GM19240 (cell line): ENCODE measurements around the gene DND1.
A peak's percentile ranks its signal among the peaks of the same experiment; 100 is the strongest.
"Not testable (repeated sequence)": the region's sequence is repeated elsewhere in the genome, so short reads cannot be mapped to it uniquely, and the experiment has no call there.

Source experiments
- DNase-seq: peaks from one replicate; pipeline ENCODE4 v3.0.0; 2011; ENCODE audit warnings: low spot score; ENCODE audit not compliant: insufficient read length

Gene DND1

DNA sequence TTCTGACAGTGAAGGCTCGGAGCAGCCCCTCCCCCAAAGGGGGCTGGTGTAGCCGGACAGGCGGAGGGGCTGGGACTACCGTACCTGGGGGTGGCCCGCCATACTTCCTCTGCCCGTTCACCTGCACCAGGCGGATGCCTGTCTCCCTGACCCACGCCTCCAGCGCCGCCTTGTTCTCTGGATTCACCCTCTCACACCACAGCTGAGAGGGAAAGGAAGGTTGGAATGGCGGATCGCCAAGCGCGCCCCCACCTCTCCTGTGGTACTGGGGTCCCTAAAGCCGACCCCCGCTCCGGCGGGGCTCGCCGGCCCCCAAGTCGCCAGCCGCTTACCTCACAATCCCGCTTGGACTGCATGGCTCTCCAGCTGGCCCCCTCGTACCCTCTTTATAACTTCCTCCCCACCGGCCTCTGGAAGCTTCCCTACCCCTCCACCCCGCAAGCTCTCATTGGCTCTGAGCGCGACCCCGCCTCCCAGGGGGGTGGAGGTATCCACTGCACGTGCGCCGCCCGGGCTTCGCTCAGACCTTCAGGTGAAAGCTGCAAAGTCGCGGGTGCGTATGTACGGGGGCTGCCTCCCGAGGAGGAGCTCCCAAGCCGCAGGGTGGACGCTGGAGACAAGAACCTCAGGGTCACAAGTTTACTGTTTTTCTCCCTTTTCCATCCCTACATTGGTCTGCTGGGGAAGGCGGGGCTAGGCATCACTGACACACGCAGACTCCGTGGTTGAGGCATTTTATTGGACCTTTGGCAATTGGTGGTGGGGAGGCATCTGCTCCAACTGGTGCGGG lies at the start of gene DND1:
Gene DND1, minus strand, starts transcription at position 390 of the 790 bp plus-strand sequence. Its CDS starts 34 bp downstream, at position 356.
- DNase-seq, result no peak

DNA sequence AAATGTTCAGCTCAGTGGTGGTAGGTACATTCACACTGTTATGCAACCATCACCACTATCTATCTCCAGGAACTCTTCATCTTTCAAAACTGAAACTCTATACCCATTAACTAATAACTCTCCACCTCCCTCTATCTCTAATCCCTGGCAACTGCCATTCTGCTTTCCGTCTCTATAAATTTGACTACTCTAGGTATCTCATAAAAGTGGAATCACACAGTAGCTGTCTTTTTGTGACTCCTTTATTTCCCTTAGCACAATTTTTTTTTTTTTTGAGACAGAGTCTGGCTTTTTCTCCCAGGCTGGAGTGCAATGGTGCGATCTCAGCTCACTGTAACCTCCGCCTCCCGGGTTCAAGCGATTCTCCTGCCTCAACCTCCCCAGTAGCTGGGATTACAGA lies 48.0 kb upstream of the DND1 start:
- DNase-seq, result not testable (repeated sequence)

DNA sequence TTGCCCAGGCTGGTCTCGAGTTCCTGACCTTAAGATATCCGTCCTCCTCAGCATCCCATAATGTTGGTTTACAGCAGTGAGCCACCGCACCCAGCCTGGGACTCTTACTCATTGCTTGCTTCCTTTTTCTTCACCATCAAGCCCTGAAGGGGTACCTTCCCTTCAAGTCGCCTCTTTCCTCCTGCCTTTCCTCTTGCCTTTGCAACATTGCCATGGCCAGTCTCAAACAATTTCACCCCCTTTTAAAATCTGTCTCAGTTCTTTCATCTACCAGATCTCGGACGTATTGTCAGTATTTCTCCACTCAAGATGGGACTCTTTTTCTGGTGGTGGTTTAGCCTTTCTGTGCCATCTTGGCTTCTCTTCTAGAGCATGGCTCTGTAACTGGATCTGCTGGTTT lies 47.4 kb upstream of the DND1 start:
- not testable (repeated sequence) for DNase-seq

DNA sequence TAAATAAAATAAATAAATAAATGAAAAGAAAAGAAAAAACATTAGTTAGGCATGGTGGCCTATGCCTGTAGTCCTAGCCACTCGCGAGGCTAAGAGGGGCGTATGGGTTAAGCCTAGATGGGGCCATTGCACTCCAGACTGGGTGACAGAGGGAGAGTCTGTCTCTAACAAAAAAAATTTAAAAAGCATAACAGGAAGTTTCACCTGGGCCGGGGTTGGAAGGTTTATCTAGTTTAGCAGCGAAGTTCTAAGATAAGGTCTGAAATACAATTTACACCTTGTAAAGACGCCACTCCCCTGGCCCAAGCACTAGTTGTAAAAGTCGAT lies 44.9 kb upstream of the DND1 start:
- DNase-seq, result no peak

DNA sequence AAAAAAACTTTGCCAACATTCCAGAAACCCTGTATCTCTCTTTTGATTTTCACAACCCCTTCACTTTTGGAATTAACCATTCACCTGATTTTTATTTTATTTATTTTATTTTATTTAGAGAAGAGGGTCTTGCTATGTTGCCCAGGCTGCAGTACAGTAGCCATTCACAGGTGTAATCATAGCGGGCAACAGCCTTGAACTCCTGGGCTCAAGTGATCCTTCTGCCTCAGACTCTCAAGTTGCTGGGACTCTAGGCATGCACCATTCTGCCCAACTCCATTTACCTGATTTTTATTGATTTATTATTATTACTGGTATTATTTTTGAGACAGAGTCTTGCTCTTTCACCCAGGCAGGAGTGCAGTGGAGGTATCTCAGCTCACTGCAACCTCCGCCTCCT lies 42.9 kb upstream of the DND1 start:
- not testable (repeated sequence) for DNase-seq

DNA sequence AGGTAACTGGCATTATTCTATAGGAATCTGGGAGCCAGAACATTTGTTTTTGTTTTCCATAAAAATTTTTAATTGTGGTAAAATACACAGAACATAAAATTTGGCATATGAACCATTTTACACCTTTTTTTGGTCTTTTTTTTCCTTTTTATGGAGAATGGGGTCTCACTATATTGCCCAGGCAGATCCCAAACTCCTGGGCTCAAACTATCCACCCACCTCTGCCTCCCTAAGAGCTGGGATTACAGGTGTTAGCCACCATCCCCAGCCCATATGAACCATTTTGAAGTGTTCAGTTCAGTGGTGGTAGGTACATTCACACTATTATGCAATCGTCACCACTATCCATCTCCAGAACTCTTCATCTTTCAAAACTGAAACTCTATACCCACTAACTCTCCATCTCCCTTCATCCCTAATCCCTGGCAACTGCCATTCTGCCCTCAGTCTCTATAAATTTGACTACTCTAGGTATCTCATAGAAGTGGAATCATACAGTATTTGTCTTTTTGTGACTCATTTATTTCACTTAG lies 40.3 kb upstream of the DND1 start:
- DNase-seq, result no peak

DNA sequence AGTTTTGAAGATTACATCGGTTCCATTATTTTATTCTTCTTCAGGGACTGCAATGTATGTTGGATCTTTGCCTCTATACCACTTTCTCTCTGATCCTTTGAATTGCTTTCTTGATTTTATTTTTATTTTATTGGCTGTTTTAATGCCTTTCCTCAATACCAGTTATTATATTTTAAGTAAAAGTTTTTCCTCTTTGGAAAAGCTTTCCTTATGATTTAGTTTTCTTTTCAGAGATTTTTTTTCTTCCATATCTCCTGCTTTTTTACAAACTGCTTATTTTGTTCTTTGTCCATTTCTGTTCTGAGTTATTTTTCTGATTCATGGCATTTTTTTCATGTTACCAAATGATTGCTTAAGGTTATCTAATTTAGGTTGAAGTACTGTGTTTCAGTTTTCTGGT lies 38.4 kb upstream of the DND1 start:
- no peak for DNase-seq

DNA sequence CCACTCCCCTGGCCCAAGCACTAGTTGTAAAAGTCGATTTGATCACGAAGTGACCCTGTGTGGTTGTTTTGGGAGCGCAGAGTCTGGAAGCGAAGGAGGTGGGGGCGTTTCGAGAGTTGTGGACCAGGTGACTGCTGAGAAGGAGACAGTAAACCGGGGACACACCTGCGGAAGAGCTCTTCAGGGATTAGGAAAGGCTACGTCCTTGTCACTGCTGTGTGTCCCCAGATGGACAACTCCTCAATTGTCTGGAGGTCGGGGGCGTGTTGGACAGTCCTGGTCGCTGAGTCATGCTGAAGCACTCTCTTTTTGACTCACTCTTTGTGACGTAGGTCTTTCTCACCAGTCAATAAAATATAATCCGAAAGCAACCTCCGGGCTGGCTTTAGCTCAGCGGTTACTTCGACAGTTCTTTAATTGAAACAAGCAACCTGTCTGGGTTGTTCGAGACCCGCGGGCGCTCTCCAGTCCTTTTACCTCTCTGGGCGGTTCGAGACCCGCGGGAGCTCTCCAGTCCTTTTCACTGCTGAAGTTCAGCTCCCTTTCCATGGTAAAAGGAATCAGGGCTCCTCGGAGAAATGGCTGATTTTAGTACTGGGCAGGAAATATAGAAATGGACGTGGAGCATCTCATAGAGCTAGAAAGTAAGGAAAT lies 37.6 kb upstream of the DND1 start:
- peak; percentile 50 for DNase-seq

DNA sequence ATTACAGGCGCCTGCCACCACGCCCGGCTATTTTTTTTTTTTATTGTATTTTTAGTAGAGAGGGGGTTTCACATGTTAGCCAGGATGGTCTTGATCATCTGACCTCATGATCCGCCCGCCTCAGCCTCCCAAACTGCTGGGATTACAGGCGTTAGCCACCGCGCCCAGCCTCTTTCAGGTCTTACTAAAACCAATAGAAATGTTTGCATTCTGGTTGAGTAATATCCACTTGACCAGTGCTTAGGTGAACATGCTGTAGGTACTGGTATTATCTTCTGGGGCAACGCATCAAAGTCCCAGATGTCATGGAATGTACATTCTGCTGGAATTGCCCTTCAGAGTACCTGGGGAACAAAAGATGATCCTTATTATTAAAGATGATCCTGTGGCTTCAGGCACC lies 35.4 kb upstream of the DND1 start:
- DNase-seq, result not testable (repeated sequence)

DNA sequence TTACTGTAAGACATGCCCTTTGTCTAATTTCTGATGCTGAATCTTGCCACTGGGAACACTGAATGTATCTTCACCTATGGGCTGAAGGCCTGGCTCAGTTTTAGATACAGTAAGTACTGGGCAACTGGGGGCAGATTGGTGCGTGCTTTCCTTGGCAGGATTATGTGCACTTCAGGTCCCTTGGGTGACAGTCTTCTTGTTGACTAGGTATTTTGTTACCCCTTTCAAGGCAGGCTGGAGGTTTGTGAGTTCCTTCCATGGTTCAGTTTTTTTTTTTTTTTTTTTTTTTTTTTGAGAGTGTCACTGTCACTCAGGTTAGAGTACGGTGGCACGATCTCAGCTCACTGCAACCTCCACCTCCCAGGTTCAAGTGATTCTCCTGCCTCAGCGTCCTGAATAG lies 34.4 kb upstream of the DND1 start:
- no peak for DNase-seq

DNA sequence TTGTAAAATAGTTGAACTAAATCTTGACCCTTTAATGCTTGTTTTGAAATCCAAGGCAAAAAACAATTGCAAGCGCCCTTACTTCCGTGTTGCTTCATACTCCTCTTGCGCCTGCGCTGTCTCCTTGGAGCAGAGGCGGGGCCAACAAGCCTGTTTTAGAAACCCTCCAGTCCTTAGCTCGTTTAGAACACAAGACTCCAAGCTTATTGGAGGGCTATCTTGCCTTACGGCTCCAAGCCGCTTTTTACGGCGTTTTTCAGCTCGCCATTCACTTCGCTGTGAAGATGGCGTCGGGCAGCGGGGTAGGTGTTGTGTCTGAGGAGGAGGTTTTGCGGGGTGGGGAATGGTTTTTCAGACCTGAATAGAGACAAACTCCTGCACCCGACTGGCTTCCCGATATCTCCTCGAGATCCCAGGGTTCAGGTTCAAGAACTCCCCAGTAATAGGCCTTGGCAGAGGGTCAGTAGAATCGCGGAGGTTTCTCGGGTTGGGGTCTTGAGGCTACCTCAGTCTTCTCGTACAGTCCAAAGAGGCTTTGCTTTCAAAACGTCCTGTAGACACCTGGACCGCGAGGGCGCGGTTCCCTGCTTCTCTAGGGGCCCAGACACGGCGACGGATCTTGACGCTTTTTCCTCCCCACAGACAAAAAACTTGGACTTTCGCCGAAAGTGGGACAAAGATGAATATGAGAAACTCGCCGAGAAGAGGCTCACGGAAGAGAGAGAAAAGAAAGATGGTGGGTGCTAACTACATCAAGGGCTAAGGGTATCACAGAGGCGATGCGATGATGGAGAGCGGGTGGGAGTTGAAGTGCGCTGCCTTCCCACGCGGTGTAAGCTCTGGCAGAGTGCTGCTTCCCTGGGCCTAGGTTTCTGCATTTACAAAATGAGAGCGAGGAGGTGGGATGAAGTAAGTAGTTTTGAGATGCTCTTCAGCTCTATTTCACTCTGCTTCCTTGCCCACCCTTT lies 27.1 kb upstream of the DND1 start, which contains the start of gene ZMAT2:
Gene ZMAT2, plus strand, starts transcription at position 271 of the 968 bp plus-strand sequence. Its CDS starts 14 bp downstream, at position 285.
- peak; percentile 84 for DNase-seq

DNA sequence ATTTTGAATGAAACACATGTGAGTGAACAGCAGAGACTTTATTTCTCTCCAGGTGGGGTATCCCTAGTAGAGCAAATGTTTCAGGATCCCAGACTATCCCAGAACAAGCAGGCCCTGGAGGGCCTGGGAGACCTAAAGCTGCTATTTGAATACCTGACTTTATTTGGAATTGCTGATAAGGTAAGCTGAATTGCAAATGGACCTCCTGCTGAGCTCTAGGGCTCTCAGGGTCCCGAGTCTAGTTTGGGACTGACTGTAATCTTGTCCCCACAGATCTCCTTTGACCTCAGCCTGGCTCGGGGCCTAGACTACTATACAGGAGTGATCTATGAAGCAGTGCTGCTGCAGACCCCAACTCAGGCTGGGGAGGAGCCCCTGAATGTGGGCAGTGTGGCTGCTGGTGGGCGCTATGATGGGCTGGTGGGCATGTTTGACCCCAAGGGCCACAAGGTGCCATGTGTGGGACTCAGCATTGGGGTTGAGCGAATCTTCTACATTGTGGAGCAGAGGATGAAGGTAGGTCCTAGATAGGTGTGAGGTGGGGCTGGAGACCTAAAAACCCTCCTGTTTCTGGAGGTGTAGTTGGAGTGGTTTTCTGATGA lies 23.6 kb upstream of the DND1 start:
- no peak for DNase-seq

DNA sequence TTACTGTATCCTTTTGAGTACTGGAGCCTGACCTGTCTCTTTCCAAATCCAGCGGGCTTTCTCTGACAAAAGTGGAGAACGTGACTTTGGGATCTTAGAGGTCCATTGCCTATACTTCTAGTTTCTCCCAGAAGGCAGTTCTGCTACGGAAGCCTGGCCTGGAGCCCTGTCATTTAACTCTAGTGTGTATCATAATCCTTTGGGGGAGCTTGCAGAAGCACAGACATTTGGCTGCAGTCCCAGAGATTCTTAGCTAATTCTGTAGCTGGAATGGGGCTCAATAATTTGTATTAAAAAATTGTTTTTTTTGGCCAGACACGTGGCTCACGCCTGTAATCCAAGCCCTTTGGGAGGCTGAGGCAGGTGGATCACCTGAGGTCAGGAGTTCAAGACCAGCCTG lies 20.9 kb upstream of the DND1 start:
- no peak for DNase-seq

DNA sequence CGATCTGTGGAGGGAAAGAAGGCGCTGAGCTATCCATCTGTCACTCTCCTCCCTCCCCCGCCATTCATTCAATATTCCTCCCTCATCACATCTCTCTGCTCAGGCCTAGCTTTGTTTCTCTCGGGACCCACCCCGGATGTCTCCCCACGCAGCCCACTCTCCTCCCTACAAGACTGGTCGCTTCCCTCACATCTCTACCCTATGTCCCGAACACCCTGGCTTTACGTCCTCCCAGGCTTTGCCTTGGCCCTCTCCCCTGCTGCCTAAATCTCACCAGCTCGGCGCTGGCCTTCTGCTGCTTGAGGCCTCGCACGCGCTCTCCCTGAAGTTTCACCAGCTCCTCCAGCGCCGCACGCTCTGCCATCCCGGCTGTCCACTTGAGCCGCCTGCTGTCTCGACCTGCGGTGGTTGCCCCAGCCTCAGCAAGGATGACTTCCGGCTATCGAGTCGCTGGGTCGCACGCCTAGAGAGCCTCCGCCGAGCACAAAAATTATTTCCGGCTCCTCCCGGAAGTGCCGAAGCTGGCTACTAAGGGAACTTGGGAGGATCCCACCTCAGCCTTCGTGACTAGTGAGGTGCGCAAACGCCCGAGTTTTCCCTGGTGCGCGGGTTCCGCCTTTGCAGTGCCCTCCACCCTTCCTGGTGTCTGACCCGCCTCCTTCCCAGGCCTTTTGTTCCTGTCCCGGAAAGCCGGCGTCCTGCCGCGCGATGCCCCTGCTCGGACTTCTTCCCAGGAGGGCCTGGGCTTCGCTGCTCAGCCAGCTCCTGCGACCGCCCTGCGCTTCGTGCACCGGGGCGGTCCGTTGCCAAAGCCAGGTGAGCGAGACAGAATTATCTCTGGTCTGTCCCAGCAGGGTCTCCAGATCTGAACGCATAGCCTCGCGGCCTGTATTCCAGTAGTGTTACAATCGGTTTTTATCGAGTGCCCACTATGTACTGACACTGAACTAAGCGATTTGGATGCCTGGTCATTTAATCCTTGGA lies 17.9 kb upstream of the DND1 start, which contains the start of the genes HARS1 and HARS2:
Gene HARS1, minus strand, starts transcription at position 430 of the 984 bp plus-strand sequence. Its CDS starts 66 bp downstream, at position 364.
Gene HARS2, plus strand, starts transcription at position 515 of the 984 bp plus-strand sequence. Its CDS starts 194 bp downstream, at position 709.
- DNase-seq, result peak; percentile 87

DNA sequence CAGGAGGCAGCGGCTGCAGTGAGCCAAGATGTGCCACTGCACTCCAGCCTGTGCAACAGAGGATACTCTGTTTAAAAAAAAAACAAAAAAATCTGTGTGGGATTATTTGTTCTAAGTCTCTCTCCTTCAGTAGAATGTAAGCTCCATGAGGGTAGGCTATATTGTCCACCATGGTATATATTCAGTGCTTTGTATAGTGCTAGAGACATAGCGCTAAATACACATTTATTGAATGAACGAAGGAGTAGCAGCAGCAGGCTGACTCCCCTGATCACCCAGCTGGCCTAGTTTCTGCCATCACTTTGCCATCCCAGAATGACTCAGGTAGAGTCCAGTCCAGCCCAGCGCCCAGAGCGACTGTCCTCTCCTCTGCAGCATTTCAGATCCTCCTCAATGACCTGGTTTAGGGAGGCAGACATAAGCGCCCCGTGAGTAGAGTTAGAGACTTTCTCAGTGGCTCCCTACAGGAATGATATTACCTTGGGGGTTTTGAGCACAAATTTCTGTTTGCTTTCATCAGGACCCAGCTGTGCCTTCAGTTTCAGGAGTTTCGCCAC lies 17.1 kb upstream of the DND1 start:
- no peak for DNase-seq

DNA sequence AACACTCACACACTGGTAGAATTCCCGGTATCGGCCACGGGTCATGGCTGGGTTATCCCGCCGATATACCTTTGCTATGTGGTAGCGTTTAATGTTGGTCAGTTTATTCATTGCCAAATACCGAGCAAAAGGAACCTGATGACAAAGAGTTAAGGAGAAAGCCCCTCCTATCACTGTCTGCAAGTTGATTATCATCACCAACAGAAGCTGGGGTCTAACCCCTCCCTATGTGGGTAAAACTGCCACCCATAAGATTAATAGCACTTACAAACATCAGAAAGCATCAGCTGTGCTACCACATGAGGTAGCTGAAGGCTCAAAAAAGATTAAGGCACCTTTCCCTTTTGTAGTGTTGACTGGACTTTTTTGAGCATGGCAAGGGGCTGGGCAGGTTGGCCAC lies 5.6 kb upstream of the DND1 start:
- no peak for DNase-seq

DNA sequence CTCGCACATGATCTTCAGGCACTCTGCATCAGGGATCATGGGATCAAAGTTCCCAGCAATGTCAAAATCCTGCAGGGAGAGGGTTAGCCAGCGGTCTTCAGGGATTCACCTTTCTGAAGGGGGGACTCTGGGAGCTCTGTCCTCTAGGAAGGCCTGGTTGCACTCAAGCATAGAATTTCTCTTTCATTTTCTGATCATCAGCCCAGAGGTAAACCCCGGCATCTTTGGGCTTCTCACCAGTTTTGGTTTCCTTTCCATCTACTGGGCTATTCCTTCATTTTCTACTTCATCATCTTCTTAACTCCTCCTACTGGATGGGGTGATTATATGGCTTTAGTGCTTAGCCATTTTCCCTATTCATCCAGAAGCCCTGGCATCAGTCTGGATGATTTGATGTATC lies 4.6 kb upstream of the DND1 start:
- peak; percentile 51 for DNase-seq

DNA sequence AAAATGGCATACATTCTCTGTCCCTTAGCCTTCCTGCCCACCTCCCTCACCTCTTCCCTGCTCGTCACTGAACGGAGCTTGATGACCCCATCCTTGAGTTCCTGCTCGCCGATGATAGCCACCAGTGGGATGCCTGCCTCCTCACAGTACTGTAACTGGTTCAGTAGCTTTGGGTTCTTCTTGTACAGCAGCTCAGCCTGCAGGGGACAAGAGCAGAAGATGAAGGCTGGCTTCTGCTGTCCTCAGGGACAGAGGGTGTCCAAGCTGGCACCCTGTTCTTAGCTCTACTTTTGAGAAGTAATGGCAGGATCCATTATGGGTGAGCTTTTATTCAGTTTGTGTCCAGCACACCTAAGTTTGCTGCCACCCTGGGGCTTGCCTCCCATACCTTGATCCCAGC lies 1.3 kb upstream of the DND1 start:
- DNase-seq, result no peak

DNA sequence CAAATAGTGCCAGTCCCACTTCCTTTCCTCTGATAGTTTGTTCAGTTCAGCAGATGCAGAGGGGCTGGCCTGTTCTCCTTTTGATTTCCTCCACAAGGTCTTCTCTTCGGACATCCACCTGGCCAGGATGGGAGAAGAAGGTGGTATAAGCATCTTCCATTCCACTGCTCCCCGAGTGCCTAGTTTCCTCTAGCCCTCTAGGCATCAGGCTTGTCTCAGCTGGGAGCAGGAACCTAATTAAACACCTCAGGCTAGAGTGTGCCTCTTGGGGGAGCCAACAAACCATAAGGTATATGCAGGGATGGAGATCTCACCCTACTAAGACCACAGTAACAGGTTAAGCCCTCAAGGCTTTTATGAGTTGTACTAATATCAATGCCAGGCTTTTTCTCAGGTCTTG lies 835 bp upstream of the DND1 start:
- DNase-seq, result no peak
